ENCODE results near the gene CACNA2D4.

Gene CACNA2D4

DNA sequence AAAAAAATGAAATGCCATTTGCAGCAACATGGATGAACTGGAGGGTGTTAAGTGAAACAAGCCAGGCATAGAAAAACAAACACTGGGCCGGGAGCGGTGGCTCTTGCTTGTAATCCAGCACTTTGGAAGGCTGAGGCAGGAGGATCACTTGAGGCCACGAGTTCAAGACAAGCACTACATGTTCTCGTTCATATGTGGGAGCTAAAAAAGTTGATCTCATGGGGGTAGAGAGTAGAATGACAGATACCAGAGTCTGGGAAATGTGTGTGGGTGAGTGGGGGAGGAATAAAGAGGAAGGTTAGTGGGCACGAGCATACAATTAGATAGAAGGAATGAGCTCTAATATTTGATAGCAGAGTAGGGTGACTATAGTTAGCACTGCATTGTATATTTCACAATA is 21.5 kb downstream of the CACNA2D4 start:
- Histone ChIP-seq H3K4me3 (no peak overlapping the region), H3K27me3 (no peaks in the 10 kb centered on the region), H3K4me2 (no peak overlapping the region), H4K20me1 (no peaks in the 10 kb centered on the region), H3K36me3 (no peaks in the 10 kb centered on the region), H3K4me1 (no peaks in the 10 kb centered on the region), H3K9me3 (peaks cover 26% of the 10 kb centered on the region), H3K9ac (no peak overlapping the region), H3K27ac (no peak overlapping the region)
- no peak for TF ChIP-seq Cebpa-rat (IDR thresholded peaks at IDR 0.05)

DNA sequence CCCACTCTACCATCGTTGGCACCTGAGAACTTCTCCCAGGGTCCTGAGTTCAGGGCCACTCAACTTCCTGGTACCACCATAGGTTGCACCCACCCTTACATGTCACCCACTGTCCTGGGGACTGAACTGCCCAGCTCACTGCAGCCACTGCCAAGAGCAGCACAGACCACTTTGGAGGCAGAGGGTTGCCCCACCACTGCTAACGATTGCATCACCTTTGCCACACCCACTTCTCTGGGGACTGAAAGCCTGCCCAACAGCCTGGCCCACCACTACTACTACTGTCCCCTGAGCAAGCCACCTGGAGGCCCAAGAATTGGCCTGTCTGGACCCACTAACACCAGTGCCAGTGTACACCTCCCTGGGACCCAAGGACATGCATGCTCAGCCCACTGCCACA is 27.6 kb downstream of the CACNA2D4 start:
- no peak overlapping the region for H3K4me3 ChIP-seq
- no peaks in the 10 kb centered on the region for H3K27me3 ChIP-seq
- H4K20me1 ChIP-seq: no peaks in the 10 kb centered on the region
- H3K4me2 ChIP-seq: no peak overlapping the region
- H3K9me3 ChIP-seq: peaks cover 69% of the 10 kb centered on the region
- no peak for TF ChIP-seq Cebpa-rat (IDR thresholded peaks at IDR 0.05)
- H3K36me3 ChIP-seq: peaks cover 46% of the 10 kb centered on the region
- no peak overlapping the region for H3K27ac ChIP-seq
- H3K9ac ChIP-seq: no peak overlapping the region
- H3K4me1 ChIP-seq: peaks cover 9% of the 10 kb centered on the region; the same call in 1 of the 2 replicates

DNA sequence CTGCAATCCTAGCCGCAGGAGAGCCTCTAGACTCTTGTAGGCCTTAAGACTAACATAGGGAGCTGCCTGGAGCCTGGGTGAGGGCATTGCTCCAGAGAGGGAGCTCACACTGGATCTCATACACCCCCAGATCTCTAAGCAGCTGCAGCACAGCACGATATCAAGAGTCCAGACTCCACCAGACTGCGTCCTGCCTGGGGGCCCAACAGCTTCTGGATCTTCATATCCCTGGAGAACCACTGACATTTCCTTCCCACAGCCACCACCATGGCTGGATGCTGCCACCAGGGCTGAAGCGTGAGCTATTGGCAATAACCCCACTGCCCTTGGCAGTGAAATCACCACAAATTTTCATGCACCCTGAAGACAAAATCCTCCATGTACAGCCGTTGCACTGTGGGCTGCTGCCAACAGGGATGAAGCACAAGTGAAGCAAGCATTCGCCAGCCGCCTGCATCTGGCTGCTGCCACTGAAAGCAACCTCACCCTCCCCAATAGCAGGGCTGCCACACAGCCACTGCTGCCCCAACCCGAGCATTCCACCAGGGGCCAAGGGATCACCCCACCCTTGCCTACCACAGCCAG is 28.2 kb downstream of the CACNA2D4 start:
- Histone ChIP-seq H3K36me3 (peaks cover 52% of the 10 kb centered on the region), H3K4me2 (no peak overlapping the region), H3K27me3 (no peaks in the 10 kb centered on the region)

DNA sequence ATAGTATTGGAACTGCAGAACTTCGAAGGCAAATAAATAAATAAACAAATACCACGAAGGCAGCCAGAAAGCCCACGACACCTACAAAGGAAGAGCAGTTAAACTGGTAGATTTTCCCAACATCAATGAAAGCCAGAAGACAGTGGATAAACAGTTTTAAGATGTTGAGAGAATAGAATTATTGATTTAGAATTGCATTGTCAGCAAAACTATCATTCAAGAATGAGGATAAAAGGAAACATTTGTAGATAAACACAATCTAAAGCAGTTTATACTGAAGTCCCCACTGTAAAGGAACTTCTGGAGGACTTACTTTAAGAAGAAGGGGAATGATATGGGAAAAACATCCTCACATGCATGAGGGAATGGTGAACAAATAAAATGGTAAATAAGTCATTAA is 29.5 kb downstream of the CACNA2D4 start:
- Histone ChIP-seq H3K9ac (no peak overlapping the region), H3K36me3 (peaks cover 64% of the 10 kb centered on the region), H3K9me3 (peaks cover 65% of the 10 kb centered on the region), H3K27ac (no peak overlapping the region), H4K20me1 (no peaks in the 10 kb centered on the region), H3K4me2 (no peak overlapping the region), H3K4me1 (peaks cover 9% of the 10 kb centered on the region; the same call in 1 of the 2 replicates), H3K27me3 (no peaks in the 10 kb centered on the region), H3K4me3 (no peak overlapping the region)
- TF ChIP-seq Cebpa-rat (IDR thresholded peaks at IDR 0.05): no peak

More for the DNA sequence above, 28.2 kb downstream of the CACNA2D4 start:
- Histone ChIP-seq H3K27ac (no peak overlapping the region), H3K4me1 (peaks cover 9% of the 10 kb centered on the region; the same call in 1 of the 2 replicates), H3K9me3 (peaks cover 65% of the 10 kb centered on the region), H3K4me3 (no peak overlapping the region), H3K9ac (no peak overlapping the region), H4K20me1 (no peaks in the 10 kb centered on the region)
- TF ChIP-seq Cebpa-rat (IDR thresholded peaks at IDR 0.05): no peak

DNA sequence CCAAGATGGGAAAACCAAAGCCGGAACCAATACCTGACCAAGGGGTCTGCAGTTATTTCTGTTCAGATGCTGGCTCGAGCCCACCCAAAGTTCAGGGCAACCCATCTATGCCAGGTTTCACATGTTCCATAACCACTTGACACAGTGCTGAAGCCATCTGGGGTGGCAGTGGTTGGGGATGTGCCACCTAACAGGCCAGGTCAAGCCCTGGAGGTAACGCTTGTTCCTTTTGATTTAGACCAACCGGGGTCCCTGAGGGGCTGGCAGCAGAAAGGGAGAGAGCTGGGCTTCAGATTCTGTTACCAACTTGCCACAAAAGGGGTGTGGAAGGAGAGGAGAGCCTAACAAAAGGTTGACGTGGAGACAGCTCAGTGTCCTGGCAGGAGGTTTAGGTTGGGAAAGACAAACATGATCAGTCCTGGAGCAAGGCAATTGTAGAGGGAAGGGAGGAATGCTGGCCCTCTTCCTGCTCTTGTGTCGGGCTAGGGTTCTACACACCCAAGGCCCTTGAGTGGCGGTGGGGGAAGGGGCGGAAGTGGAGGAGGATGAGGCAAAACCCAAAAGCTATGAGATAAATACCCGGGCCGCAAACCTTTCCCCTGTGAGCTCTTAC is 31.9 kb downstream of the CACNA2D4 start:
- Histone ChIP-seq H3K9me3 (peaks cover 47% of the 10 kb centered on the region), H3K4me2 (no peak overlapping the region), H3K4me1 (peaks cover 9% of the 10 kb centered on the region; the same call in 1 of the 2 replicates), H4K20me1 (no peaks in the 10 kb centered on the region), H3K36me3 (peaks cover 83% of the 10 kb centered on the region), H3K27ac (no peak overlapping the region), H3K27me3 (no peaks in the 10 kb centered on the region), H3K4me3 (no peak overlapping the region), H3K9ac (no peak overlapping the region)
- TF ChIP-seq Cebpa-rat (IDR thresholded peaks at IDR 0.05): no peak

DNA sequence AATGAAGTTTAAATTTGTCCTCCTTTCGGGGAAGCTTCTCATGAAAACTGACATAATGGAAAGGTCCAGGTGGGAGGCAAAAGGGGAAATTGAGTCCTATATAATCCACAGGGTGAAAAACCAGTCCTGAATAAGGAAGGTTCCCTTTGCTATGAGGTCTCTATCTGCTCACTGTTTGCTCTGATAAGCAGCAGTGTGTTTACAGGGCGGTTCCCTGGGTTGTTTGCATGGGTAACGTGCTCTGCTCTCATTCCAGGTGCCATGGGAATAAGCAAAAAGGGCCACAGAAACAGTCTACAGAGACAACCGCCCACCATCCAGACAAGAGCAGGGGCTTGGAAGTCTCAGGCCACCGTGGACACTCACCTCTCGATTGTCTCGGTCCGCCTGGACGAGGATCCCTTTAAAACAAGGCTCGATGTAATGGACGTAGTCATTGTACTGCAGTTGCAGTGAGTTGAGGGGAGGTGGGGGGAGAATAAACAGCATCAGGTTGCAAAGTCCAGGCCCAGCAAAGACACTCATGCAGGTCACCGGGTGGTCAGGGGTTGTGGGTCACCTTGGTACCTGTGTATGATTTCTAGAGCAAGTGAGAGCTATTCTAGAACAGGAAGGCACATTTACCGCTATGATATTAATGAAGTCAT is 32.7 kb downstream of the CACNA2D4 start:
- TF ChIP-seq Cebpa-rat (IDR thresholded peaks at IDR 0.05): no peak
- H3K4me1 ChIP-seq: peaks cover 9% of the 10 kb centered on the region; the same call in 1 of the 2 replicates

DNA sequence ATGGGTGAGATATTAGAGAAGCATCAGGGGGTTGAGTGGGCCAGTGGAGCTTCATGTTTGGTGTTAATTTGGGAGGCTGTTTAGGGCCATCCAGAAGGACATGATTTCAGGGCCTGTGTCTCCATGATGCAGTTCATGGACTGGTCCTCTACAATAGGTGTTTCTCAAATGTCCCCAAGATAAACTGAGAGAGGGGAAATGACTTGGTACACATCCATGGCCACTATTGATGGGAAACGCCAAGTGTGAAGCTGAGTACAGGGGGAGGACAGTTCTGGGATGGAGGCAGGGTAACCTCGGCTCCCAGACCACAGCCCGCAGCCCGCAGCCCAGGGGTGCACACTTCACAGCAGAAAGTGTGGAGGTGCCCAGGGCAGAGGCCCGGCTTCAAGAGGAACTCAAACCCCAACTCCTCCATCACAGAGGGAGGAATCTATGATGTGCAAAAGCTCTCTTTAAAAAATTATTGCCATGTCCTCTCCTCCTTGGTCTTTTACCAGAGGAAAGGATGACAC is 33.3 kb downstream of the CACNA2D4 start:
- no peaks in the 10 kb centered on the region for H4K20me1 ChIP-seq
- no peak for TF ChIP-seq Cebpa-rat (IDR thresholded peaks at IDR 0.05)

More for the DNA sequence above, 32.7 kb downstream of the CACNA2D4 start:
- no peaks in the 10 kb centered on the region for H3K27me3 ChIP-seq
- H4K20me1 ChIP-seq: no peaks in the 10 kb centered on the region
- no peak overlapping the region for H3K9ac ChIP-seq
- no peak overlapping the region for H3K4me3 ChIP-seq
- H3K4me2 ChIP-seq: no peak overlapping the region
- peaks cover 39% of the 10 kb centered on the region for H3K9me3 ChIP-seq
- H3K27ac ChIP-seq: no peak overlapping the region
- peaks cover 85% of the 10 kb centered on the region for H3K36me3 ChIP-seq

DNA sequence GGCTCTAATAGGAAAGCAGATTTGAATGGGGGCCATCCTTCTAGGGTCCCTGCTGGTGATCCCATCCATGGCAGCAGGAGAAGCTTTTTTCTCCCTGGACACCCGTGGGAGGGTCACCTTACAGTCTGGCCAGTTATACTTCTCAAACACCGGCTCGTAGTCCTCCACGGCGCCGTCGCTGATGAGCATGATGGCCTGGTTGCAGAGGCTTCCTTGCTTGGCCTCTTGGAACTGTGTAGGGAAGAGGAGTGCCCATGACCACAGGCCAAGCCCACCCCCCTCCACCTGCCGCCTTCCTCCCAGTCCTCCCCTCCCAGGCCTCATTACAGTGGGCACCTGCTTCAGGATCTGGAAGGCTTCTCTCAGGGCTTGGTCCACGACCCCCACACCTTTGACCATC is 33.8 kb downstream of the CACNA2D4 start:
- H4K20me1 ChIP-seq: no peaks in the 10 kb centered on the region
- no peak overlapping the region for H3K9ac ChIP-seq
- H3K9me3 ChIP-seq: peaks cover 29% of the 10 kb centered on the region
- no peak overlapping the region for H3K4me3 ChIP-seq
- TF ChIP-seq Cebpa-rat (IDR thresholded peaks at IDR 0.05): no peak
- no peaks in the 10 kb centered on the region for H3K27me3 ChIP-seq
- no peaks in the 10 kb centered on the region for H3K4me1 ChIP-seq
- peaks cover 85% of the 10 kb centered on the region for H3K36me3 ChIP-seq
- H3K27ac ChIP-seq: no peak overlapping the region
- H3K4me2 ChIP-seq: no peak overlapping the region

More for the DNA sequence above, 33.3 kb downstream of the CACNA2D4 start:
- no peaks in the 10 kb centered on the region for H3K27me3 ChIP-seq
- H3K4me1 ChIP-seq: peaks cover 3% of the 10 kb centered on the region; the same call in 1 of the 2 replicates
- H3K4me3 ChIP-seq: no peak overlapping the region
- no peak overlapping the region for H3K9ac ChIP-seq
- peaks cover 84% of the 10 kb centered on the region for H3K36me3 ChIP-seq
- peaks cover 33% of the 10 kb centered on the region for H3K9me3 ChIP-seq
- no peak overlapping the region for H3K4me2 ChIP-seq
- no peak overlapping the region for H3K27ac ChIP-seq

DNA sequence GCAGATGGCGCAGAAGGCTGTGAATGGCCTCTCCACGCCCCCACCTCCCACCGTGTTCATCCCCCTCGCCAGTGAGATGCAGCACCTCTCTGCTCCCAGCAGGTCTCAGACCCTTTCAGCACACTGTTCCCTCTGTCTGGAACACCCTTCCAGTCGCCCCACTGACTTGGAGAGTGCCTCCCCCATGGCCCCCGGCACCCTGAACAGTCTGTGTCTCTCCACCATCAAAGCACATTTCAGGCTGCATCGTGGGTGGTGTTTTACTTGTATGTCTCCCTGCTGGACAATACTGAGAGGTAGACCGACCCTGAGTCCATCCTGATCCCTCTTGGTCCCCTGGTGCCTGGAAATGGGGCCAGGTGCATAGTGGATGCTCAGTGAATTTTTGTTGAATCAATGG is 34.9 kb downstream of the CACNA2D4 start:
- Histone ChIP-seq H3K9ac (no peak overlapping the region), H3K9me3 (peaks cover 30% of the 10 kb centered on the region), H3K4me3 (no peak overlapping the region), H3K27me3 (no peaks in the 10 kb centered on the region), H4K20me1 (no peaks in the 10 kb centered on the region), H3K4me2 (no peak overlapping the region), H3K36me3 (peaks cover 88% of the 10 kb centered on the region), H3K27ac (no peak overlapping the region), H3K4me1 (no peaks in the 10 kb centered on the region)
- TF ChIP-seq Cebpa-rat (IDR thresholded peaks at IDR 0.05): no peak
